Lower leg skin (tissue), 3 donors: ENCODE results near the gene FAM184A.

Experiments
- POLR2A ChIP-seq, 2 donors: fragments of 450-650 bp; IDR thresholded peaks; one replicate each; pipeline ENCODE4 v1.6.1; 2016 to 2017; ENCODE audit warnings: antibody characterized with exemption in 2 of 2, mild to moderate bottlenecking in 1 of 2, moderate library complexity in 1 of 2
- TF ChIP-seq, protein P1 (sequence below), 3 donors: fragments of 450-650 bp; IDR thresholded peaks; one replicate each; pipeline ENCODE4 v1.5.1; 2016; ENCODE audit warnings: antibody characterized with exemption in 3 of 3, mild to moderate bottlenecking in 3 of 3, moderate library complexity in 2 of 3

DNA sequence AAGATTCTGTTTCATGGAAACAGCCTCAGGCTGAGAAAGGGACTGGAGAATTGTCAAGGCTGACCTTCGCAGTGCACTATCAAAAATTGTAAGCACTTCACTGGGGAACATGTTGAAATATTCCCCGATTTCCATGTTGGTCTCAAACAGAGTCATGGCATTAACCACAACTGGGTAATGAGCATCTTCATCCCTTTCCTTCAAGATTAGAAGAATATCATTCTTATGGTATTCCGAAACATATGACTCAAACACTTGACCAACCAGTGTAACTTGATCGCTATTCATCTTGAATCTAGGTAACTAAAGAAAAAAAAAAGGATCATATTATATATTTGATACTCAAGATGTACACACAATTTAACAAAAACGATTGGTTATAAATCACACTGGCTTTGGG, 147.0 kb downstream of the FAM184A start:
- TF ChIP-seq, protein P1, sequence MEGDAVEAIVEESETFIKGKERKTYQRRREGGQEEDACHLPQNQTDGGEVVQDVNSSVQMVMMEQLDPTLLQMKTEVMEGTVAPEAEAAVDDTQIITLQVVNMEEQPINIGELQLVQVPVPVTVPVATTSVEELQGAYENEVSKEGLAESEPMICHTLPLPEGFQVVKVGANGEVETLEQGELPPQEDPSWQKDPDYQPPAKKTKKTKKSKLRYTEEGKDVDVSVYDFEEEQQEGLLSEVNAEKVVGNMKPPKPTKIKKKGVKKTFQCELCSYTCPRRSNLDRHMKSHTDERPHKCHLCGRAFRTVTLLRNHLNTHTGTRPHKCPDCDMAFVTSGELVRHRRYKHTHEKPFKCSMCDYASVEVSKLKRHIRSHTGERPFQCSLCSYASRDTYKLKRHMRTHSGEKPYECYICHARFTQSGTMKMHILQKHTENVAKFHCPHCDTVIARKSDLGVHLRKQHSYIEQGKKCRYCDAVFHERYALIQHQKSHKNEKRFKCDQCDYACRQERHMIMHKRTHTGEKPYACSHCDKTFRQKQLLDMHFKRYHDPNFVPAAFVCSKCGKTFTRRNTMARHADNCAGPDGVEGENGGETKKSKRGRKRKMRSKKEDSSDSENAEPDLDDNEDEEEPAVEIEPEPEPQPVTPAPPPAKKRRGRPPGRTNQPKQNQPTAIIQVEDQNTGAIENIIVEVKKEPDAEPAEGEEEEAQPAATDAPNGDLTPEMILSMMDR (IDR thresholded peaks at IDR 0.05), result no peak
- TF ChIP-seq POLR2A (IDR thresholded peaks at IDR 0.05), result no peak
